IMR-90 (cell line): ENCODE data around the gene KIAA0319L. TPM values are rescaled to one million over a fixed set of nuclear protein-coding genes. Genes with fewer than 3 reads are reported as not detected.

Source experiments
- ATAC-seq: fragments of 200-7000 bp; cut with Tn5 transposase; 2 replicates; pipeline ENCODE4 v1.9.1; 2020; ENCODE audit warnings: low read depth, mild to moderate bottlenecking, moderate library complexity
- BruUV-seq: library from RNA; stranded (reverse); fragments of 400-500 nt; replicated peaks from 2 replicates; lab custom pipeline; 2021; lab: Mats Ljungman, UMichigan
- CTCF ChIA-PET: fragments of 300-600 bp; formaldehyde crosslinking; extraction: SDS; loops from one replicate; lab custom pipeline; 2021; ENCODE audit warnings: antibody characterized with exemption; lab: Yijun Ruan, JAX
- POLR2A ChIA-PET: fragments of 300-600 bp; sonication (Branson Sonifier 250); formaldehyde crosslinking; loops from one replicate; lab custom pipeline; 2022; ENCODE audit warnings: antibody characterized with exemption; ENCODE audit not compliant: unreplicated experiment; lab: Charles Lee
- DNase-seq: peaks from one replicate; pipeline ENCODE4 v3.0.0; 2013
- H2AFZ ChIP-seq: replicated peaks from 2 replicates; pipeline ENCODE3; 2013; ENCODE audit warnings: low read length, mild to moderate bottlenecking; ENCODE audit not compliant: poor library complexity
- H2AK5ac ChIP-seq: 2 replicates; pipeline ENCODE4 v1.6.1; 2013; ENCODE audit warnings: low read depth, low read length, inconsistent platforms
- H2AK9ac ChIP-seq: replicated peaks from 2 replicates; pipeline ENCODE3; 2013; ENCODE audit warnings: mild to moderate bottlenecking, low read depth, low read length, moderate library complexity; ENCODE audit not compliant: poor library complexity
- H2BK120ac ChIP-seq: 2 replicates; pipeline ENCODE4 v1.6.1; 2013; ENCODE audit warnings: low read depth, low read length, inconsistent platforms
- H2BK15ac ChIP-seq: 3 replicates; pipeline ENCODE4 v1.6.1; 2013; ENCODE audit warnings: low read depth, low read length, inconsistent platforms
- H2BK20ac ChIP-seq: 2 replicates; pipeline ENCODE4 v1.6.1; 2013; ENCODE audit warnings: low read depth, mild to moderate bottlenecking, inconsistent platforms, low read length, moderate library complexity
- H2BK5ac ChIP-seq: 2 replicates; pipeline ENCODE4 v1.6.1; 2013; ENCODE audit warnings: mild to moderate bottlenecking, low read depth, low read length, inconsistent platforms; ENCODE audit not compliant: poor library complexity, severe bottlenecking
- H3K14ac ChIP-seq: replicated peaks from 2 replicates; pipeline ENCODE4 v1.6.1; 2013; ENCODE audit warnings: low read depth, low read length, inconsistent platforms
- H3K18ac ChIP-seq: 2 replicates; pipeline ENCODE4 v1.6.1; 2013; ENCODE audit warnings: low read depth, low read length, control low read depth
- H3K23ac ChIP-seq: 2 replicates; pipeline ENCODE4 v1.6.1; 2013; ENCODE audit warnings: low read depth, low read length, inconsistent platforms
- H3K27ac ChIP-seq: 2 replicates; pipeline ENCODE4 v1.5.1; 2013; ENCODE audit warnings: mild to moderate bottlenecking, control low read depth, low read length; ENCODE audit not compliant: insufficient read depth
- H3K27me3 ChIP-seq: 2 replicates; pipeline ENCODE4 v1.6.1; 2013; ENCODE audit warnings: low read length; ENCODE audit not compliant: control insufficient read depth, insufficient read depth
- H3K36me3 ChIP-seq: 2 replicates; pipeline ENCODE4 v1.6.1; 2013; ENCODE audit warnings: low read length, mixed read lengths; ENCODE audit not compliant: control insufficient read depth, insufficient read depth
- H3K4ac ChIP-seq: 2 replicates; pipeline ENCODE4 v1.6.1; 2013; ENCODE audit warnings: low read depth, low read length, inconsistent platforms
- H3K4me1 ChIP-seq: 2 replicates; pipeline ENCODE4 v1.6.1; 2013; ENCODE audit warnings: low read length, mixed read lengths; ENCODE audit not compliant: control insufficient read depth, insufficient read depth
- H3K4me2 ChIP-seq: 2 replicates; pipeline ENCODE4 v1.6.1; 2013; ENCODE audit warnings: low read depth, mild to moderate bottlenecking, control low read depth, low read length, moderate library complexity
- H3K4me3 ChIP-seq: 2 replicates; pipeline ENCODE4 v1.5.1; 2013; ENCODE audit warnings: low read depth, mild to moderate bottlenecking, control low read depth, low read length, moderate library complexity; ENCODE audit not compliant: insufficient read depth
- H3K56ac ChIP-seq: 2 replicates; pipeline ENCODE4 v1.6.1; 2013; ENCODE audit warnings: low read length, inconsistent platforms; ENCODE audit not compliant: insufficient read depth; ENCODE audit errors: extremely low read depth
- H3K79me1 ChIP-seq, 2 experiments: 2 replicates each; pipeline ENCODE4 v1.6.1; 2013; ENCODE audit warnings: low read length in 2 of 2, inconsistent platforms in 1 of 2, low read depth in 1 of 2
- H3K9ac ChIP-seq: 2 replicates; pipeline ENCODE4 v1.6.1; 2013; ENCODE audit warnings: low read depth, low read length, control low read depth
- H3K9me1 ChIP-seq: 2 replicates; pipeline ENCODE4 v1.6.1; 2013; ENCODE audit warnings: low read length, inconsistent platforms; ENCODE audit not compliant: insufficient read depth
- H3K9me3 ChIP-seq: 2 replicates; pipeline ENCODE4 v1.6.1; 2013; ENCODE audit warnings: low read length; ENCODE audit not compliant: control insufficient read depth, insufficient read depth
- H4K20me1 ChIP-seq: 2 replicates; pipeline ENCODE4 v1.6.1; 2013; ENCODE audit warnings: low read length, inconsistent platforms; ENCODE audit not compliant: insufficient read depth
- H4K5ac ChIP-seq: 2 replicates; pipeline ENCODE4 v1.6.1; 2013; ENCODE audit warnings: mild to moderate bottlenecking, low read depth, low read length, control low read depth
- H4K8ac ChIP-seq, 2 experiments: 2 replicates each; pipeline ENCODE4 v1.6.1; 2013; ENCODE audit warnings: low read depth in 2 of 2, low read length in 2 of 2, control low read depth in 1 of 2, inconsistent platforms in 1 of 2
- H4K91ac ChIP-seq: 2 replicates; pipeline ENCODE4 v1.6.1; 2013; ENCODE audit warnings: low read depth, low read length, inconsistent platforms; ENCODE audit not compliant: insufficient read depth
- BHLHE40 ChIP-seq: fragments of 150-350 bp; IDR thresholded peaks from 2 replicates; pipeline ENCODE4 v1.6.1; 2016; ENCODE audit warnings: mild to moderate bottlenecking, low read depth, low read length
- CHD1 ChIP-seq: IDR thresholded peaks from 2 replicates; pipeline ENCODE4 v1.6.1; 2012; ENCODE audit warnings: low read depth, low read length, improper control_type of control experiment
- CTCF ChIP-seq: conservative IDR thresholded peaks from 2 replicates; pipeline ENCODE4 v1.5.1; 2012; ENCODE audit warnings: mild to moderate bottlenecking, low read depth, low read length, improper control_type of control experiment
- MXI1 ChIP-seq: IDR thresholded peaks from 2 replicates; pipeline ENCODE4 v1.6.1; 2012; ENCODE audit warnings: low read depth, mild to moderate bottlenecking, low read length, moderate library complexity, borderline replicate concordance
- POLR2A ChIP-seq: IDR thresholded peaks from 2 replicates; pipeline ENCODE4 v1.6.1; 2012; ENCODE audit warnings: mild to moderate bottlenecking, low read depth, low read length
- RAD21 ChIP-seq: IDR thresholded peaks from 2 replicates; pipeline ENCODE4 v1.6.1; 2012; ENCODE audit warnings: low read length, improper control_type of control experiment
- RCOR1 ChIP-seq: IDR thresholded peaks from 2 replicates; pipeline ENCODE4 v1.6.1; 2012; ENCODE audit warnings: mild to moderate bottlenecking, low read length, improper control_type of control experiment; ENCODE audit not compliant: insufficient replicate concordance
- SMC3 ChIP-seq: fragments of 150-350 bp; IDR thresholded peaks from 2 replicates; pipeline ENCODE4 v1.6.1; 2016; ENCODE audit warnings: low read depth, mild to moderate bottlenecking, antibody characterized with exemption, low read length, moderate library complexity
- WGBS, 2 experiments: methylation state at CpG; one replicate each; pipeline versions ENCODE4 v1.1.5 to v1.1.7; 2013; ENCODE audit warnings: missing lambda C conversion rate in 2 of 2; ENCODE audit not compliant: insufficient read length in 1 of 2; ENCODE audit errors: extremely low coverage in 2 of 2; 5-methylcytosine and 5-hydroxymethylcytosine counted together
- dilution Hi-C: fragments of 300-500 bp; cut with HindIII; formaldehyde crosslinking; loops from one replicate; pipeline ENCODE4 v1.14.3; 2018; ENCODE audit warnings: low sequenced_read_pairs; ENCODE audit not compliant: unreplicated experiment
- in situ Hi-C: fragments of 300-500 bp; cut with MboI; formaldehyde crosslinking; loops from 3 replicates; pipeline ENCODE4 v1.14.3; 2019; ENCODE audit warnings: low sequenced_read_pairs, inconsistent platforms, mixed read lengths
- intact Hi-C: fragments of 100-400 bp; cut with micrococcal nuclease; formaldehyde crosslinking; loops from 2 replicates; pipeline ENCODE4 v1.10.0; 2022
- polyA plus RNA-seq, 3 experiments: library from polyadenylated mRNA; depleted of rRNA; stranded (reverse); fragments of >200 nt; gene quantifications; 2 replicates each; pipeline ENCODE4 v1.2.3, GENCODE V29; 2012; ENCODE audit warnings: low replicate concordance in 1 of 3
- total RNA-seq: library from RNA; depleted of rRNA; stranded (reverse); fragments of >200 nt; gene quantifications from 2 replicates; pipeline ENCODE4 v1.2.3, GENCODE V29; 2012
- TF ChIP-seq, protein P1 (sequence below): fragments of 150-350 bp; IDR thresholded peaks from 2 replicates; pipeline ENCODE4 v1.6.1; 2017; ENCODE audit warnings: mild to moderate bottlenecking, antibody characterized with exemption, low read length, low read depth

KIAA0319L gene
- total and polyA plus RNA-seq, 2 of the 4 experiments (the other 2 are of a cell fraction) = 38.0 to 49.8 TPM

GRCh38 chr1:35444519-35444774 lies 112.8 kb downstream of the KIAA0319L start (continued):
- no peak for TF ChIP-seq MXI1
- no peak for TF ChIP-seq BHLHE40
- no peak for TF ChIP-seq SMC3
- no peak for TF ChIP-seq RAD21
- TF ChIP-seq CHD1 = no peak
- TF ChIP-seq POLR2A = no peak

DNA sequence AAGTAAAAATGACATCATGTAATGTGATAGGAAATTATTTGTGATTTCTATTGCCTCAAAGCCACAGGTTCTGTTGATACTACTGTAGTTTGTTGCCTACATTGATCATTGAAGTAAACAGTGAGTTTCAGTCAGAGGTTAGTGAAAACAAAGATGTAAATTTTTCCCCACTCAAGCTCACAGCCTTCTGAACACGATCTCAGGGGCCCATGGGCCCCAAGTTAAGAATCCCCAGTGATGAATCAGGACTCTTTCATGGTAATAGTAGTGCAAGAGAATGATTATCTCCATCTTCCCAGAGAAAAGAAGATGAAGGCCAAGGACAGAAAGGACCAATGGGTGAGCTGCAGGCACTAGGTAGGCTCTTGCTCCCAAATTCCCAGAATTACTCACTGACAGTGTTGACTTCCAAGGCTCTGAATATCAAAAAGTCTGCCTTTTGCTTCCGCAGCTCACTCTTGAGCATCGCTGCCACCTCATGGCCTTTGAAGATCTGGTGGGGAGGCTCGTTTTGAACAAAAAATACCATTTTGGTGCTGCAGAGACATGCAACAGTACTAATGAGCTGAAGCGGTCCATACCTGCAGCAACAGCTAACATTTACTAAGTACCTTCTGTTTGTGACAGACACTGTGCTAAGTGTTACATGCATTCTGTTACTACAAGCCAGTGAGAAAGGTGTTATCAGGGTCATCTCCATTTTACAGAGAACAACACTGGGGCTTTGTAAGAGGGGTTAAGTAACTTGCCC lies 113.3 kb downstream of the KIAA0319L start:
- Histone ChIP-seq H3K56ac (no peak overlapping the region), H4K5ac (no peak overlapping the region), H2AK5ac (no peak overlapping the region), H2BK120ac (no peak overlapping the region), H2AFZ (no peak overlapping the region), H3K18ac (no peak overlapping the region), H3K36me3 (peaks cover 49% of the 10 kb centered on the region), H2BK20ac (no peak overlapping the region), H3K23ac (no peak overlapping the region), H3K14ac (no peak overlapping the region), H3K4me1 (peaks cover 6% of the 10 kb centered on the region), H3K4me3 (no peak overlapping the region), H3K27ac (no peak overlapping the region), H3K9me3 (no peaks in the 10 kb centered on the region), H4K8ac (no peak overlapping the region), H4K20me1 (no peaks in the 10 kb centered on the region), H3K9ac (no peak overlapping the region), H3K4ac (no peak overlapping the region), H2BK5ac (no peak overlapping the region), H3K27me3 (no peaks in the 10 kb centered on the region), H2BK15ac (no peak overlapping the region), H2AK9ac (no peak overlapping the region), H3K9me1 (peaks cover 11% of the 10 kb centered on the region), H3K79me1 (peaks cover 3 to 9% of the 10 kb centered on the region in 2 experiments; a peak in 2 of 4 replicates), H3K4me2 (no peak overlapping the region), H4K91ac (no peak overlapping the region)
- dilution Hi-C loops = no loop called here
- no TSS peak for BruUV-seq
- in situ Hi-C loops = no loop called here
- ChIA-PET POLR2A (no interaction called here), CTCF (interaction anchor here (0.7 to 1.1 kb wide), 2 partner anchors 8 to 13 kb away, joined by 3 read pairs; no protein-coding TSS in a partner anchor)
- peak; percentile 35 for DNase-seq
- TF ChIP-seq, protein P1, sequence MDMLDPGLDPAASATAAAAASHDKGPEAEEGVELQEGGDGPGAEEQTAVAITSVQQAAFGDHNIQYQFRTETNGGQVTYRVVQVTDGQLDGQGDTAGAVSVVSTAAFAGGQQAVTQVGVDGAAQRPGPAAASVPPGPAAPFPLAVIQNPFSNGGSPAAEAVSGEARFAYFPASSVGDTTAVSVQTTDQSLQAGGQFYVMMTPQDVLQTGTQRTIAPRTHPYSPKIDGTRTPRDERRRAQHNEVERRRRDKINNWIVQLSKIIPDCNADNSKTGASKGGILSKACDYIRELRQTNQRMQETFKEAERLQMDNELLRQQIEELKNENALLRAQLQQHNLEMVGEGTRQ = no peak
- peak; percentile 30; the same call in 1 of the 2 replicates for TF ChIP-seq RAD21
- peak; percentile 22 for TF ChIP-seq CTCF
- TF ChIP-seq RCOR1 = no peak
- no CpG with 5 or more reads among the region's 5 CpGs for WGBS, 2 experiments
- ATAC-seq = peak; percentile 4; the same call in 1 of the 2 replicates
- intact Hi-C loops = loop anchor here (2.0 kb wide), 1 partner anchor 241 kb away; no protein-coding TSS in a partner anchor
